GM12878 (cell line): ENCODE measurements around the gene APPBP2. TPM values are rescaled to one million over a fixed set of nuclear protein-coding genes. Genes with fewer than 3 reads are reported as not detected.

Experiments used
- ATAC-seq: fragments of 200-7000 bp; cut with Tn5 transposase; 3 replicates; pipeline ENCODE4 v1.9.1; 2020; ENCODE audit warnings: mild to moderate bottlenecking, moderate library complexity
- BruUV-seq: library from RNA; stranded (reverse); fragments of 400-500 nt; replicated peaks from 2 replicates; lab custom pipeline; 2021; lab: Mats Ljungman, UMichigan
- CTCF ChIA-PET: fragments of 300-600 bp; sonication (Branson Sonifier 250); formaldehyde crosslinking; extraction: SDS; loops from one replicate; lab custom pipeline; 2021; ENCODE audit warnings: inconsistent platforms; lab: Yijun Ruan, JAX
- POLR2A ChIA-PET: fragments of 350-600 bp; formaldehyde crosslinking; extraction: SDS; loops from one replicate; lab custom pipeline; 2021; ENCODE audit warnings: inconsistent platforms; lab: Charles Lee
- RAD21 ChIA-PET: fragments of 300-600 bp; sonication (Branson Sonifier 250); formaldehyde crosslinking; loops from one replicate; lab custom pipeline; 2023; ENCODE audit warnings: antibody characterized with exemption; ENCODE audit not compliant: unreplicated experiment; lab: Charles Lee
- SMC1A ChIA-PET: fragments of 300-600 bp; sonication (Branson Sonifier 250); formaldehyde crosslinking; loops from one replicate; lab custom pipeline; 2023; ENCODE audit not compliant: unreplicated experiment, uncharacterized antibody; lab: Charles Lee
- DNase-seq: peaks from one replicate; pipeline ENCODE4 v3.0.0-alpha.2; 2011; ENCODE audit warnings: low read depth, low spot score
- FAIRE-seq: peaks from 3 replicates; lab custom pipeline; 2011; peaks lifted over from hg19 to GRCh38; lab: Jason Lieb, UNC
- H2AFZ ChIP-seq: 2 replicates; pipeline ENCODE4 v1.6.0; 2011; ENCODE audit warnings: low read depth, low read length, control low read depth; ENCODE audit not compliant: control insufficient read depth
- H3K27ac ChIP-seq: 2 replicates; pipeline ENCODE4 v1.5.1; 2011; ENCODE audit warnings: control low read depth; ENCODE audit not compliant: control insufficient read depth, insufficient read depth
- H3K27me3 ChIP-seq, 2 experiments: replicated peaks in 1 of 2; 2 replicates each; pipeline versions ENCODE4 v1.6.0 to v1.6.1; 2011; ENCODE audit warnings: low read length in 1 of 2; ENCODE audit not compliant: control insufficient read depth in 2 of 2, insufficient read depth in 2 of 2
- H3K36me3 ChIP-seq, 2 experiments: 2 replicates each; pipeline ENCODE4 v1.5.1; 2011; ENCODE audit warnings: low read length in 1 of 2; ENCODE audit not compliant: control insufficient read depth in 2 of 2, insufficient read depth in 2 of 2
- H3K4me1 ChIP-seq: 2 replicates; pipeline ENCODE4 v1.6.1; 2011; ENCODE audit warnings: mild to moderate bottlenecking, low read length, moderate library complexity, mixed read lengths; ENCODE audit not compliant: control insufficient read depth, insufficient read depth
- H3K4me2 ChIP-seq: 2 replicates; pipeline ENCODE4 v1.6.0; 2011; ENCODE audit warnings: control low read depth; ENCODE audit not compliant: control insufficient read depth, insufficient read depth
- H3K4me3 ChIP-seq: fragments of 200-600 bp; sonication (generic); 2 replicates; pipeline ENCODE4 v1.5.1; 2016
- H3K79me2 ChIP-seq: 2 replicates; pipeline ENCODE4 v1.6.0; 2011; ENCODE audit warnings: low read length; ENCODE audit not compliant: control insufficient read depth, insufficient read depth
- H3K9ac ChIP-seq: 2 replicates; pipeline ENCODE4 v1.8.0; 2011; ENCODE audit warnings: low read length, control low read depth, mixed read lengths; ENCODE audit not compliant: control insufficient read depth, insufficient read depth
- H3K9me3 ChIP-seq: replicated peaks from 3 replicates; pipeline ENCODE4 v1.5.1; 2011; ENCODE audit warnings: mild to moderate bottlenecking, low read length; ENCODE audit not compliant: control insufficient read depth, insufficient read depth
- H4K20me1 ChIP-seq: 2 replicates; pipeline ENCODE4 v1.6.0; 2011; ENCODE audit not compliant: control insufficient read depth, insufficient read depth
- BMI1 ChIP-seq: fragments of 450-650 bp; IDR thresholded peaks from 2 replicates; pipeline ENCODE4 v1.6.1; 2016; ENCODE audit warnings: mild to moderate bottlenecking, moderate library complexity, borderline replicate concordance
- CHD1 ChIP-seq: IDR thresholded peaks from 2 replicates; pipeline ENCODE4 v1.6.1; 2012; ENCODE audit warnings: low read depth, low read length, improper control_type of control experiment
- DPF2 ChIP-seq: fragments of 450-650 bp; IDR thresholded peaks from 2 replicates; pipeline ENCODE4 v1.6.1; 2017; ENCODE audit warnings: mild to moderate bottlenecking
- HDAC6 ChIP-seq: fragments of 200-600 bp; sonication (generic); IDR thresholded peaks from one replicate; pipeline ENCODE4 v1.8.0; 2017; ENCODE audit warnings: antibody characterized with exemption; ENCODE audit not compliant: unreplicated experiment
- HDGF ChIP-seq: fragments of 450-650 bp; IDR thresholded peaks from 2 replicates; pipeline ENCODE4 v1.6.1; 2016; ENCODE audit warnings: antibody characterized with exemption
- JUND ChIP-seq: IDR thresholded peaks from 2 replicates; pipeline ENCODE4 v1.6.1; 2012; ENCODE audit warnings: low read depth, mild to moderate bottlenecking, low read length, improper control_type of control experiment, moderate library complexity
- MEF2B ChIP-seq: fragments of 450-650 bp; IDR thresholded peaks from 2 replicates; pipeline ENCODE4 v1.6.1; 2018; ENCODE audit warnings: mild to moderate bottlenecking, moderate library complexity; ENCODE audit not compliant: partially characterized antibody, poor library complexity, severe bottlenecking
- MXI1 ChIP-seq: fragments of 150-350 bp; IDR thresholded peaks from 2 replicates; pipeline ENCODE4 v1.6.1; 2011; ENCODE audit warnings: low read depth, mild to moderate bottlenecking, inconsistent platforms, low read length, improper control_type of control experiment
- NFIC ChIP-seq: IDR thresholded peaks from 2 replicates; pipeline ENCODE4 v1.6.1; 2012; ENCODE audit warnings: low read depth, mild to moderate bottlenecking, inconsistent platforms, low read length, moderate library complexity
- RUNX3 ChIP-seq: IDR thresholded peaks from 2 replicates; pipeline ENCODE4 v1.6.1; 2012; ENCODE audit warnings: low read length, inconsistent platforms
- SMARCA5 ChIP-seq: fragments of 450-650 bp; IDR thresholded peaks from 2 replicates; pipeline ENCODE4 v1.6.1; 2017; ENCODE audit warnings: mild to moderate bottlenecking
- SREBF2 ChIP-seq: IDR thresholded peaks from 2 replicates; pipeline ENCODE4 v1.6.1; 2012; ENCODE audit warnings: mild to moderate bottlenecking, low read length
- SUPT20H ChIP-seq: IDR thresholded peaks from 2 replicates; pipeline ENCODE4 v1.6.1; 2011; ENCODE audit warnings: low read depth, mild to moderate bottlenecking, low read length, moderate library complexity, borderline replicate concordance; ENCODE audit not compliant: control insufficient read depth
- TARDBP ChIP-seq: IDR thresholded peaks from 2 replicates; pipeline ENCODE4 v1.6.1; 2016; ENCODE audit warnings: borderline replicate concordance
- WGBS: methylation state at CpG from one replicate; pipeline ENCODE4 v1.1.6; 2016; ENCODE audit warnings: low lambda C conversion rate; ENCODE audit not compliant: insufficient replicate concordance, insufficient coverage; ENCODE audit errors: missing lambda C conversion rate; 5-methylcytosine and 5-hydroxymethylcytosine counted together
- in situ Hi-C: fragments of 300-500 bp; cut with MboI; formaldehyde crosslinking; loops from 9 replicates; pipeline ENCODE4 v1.14.3; 2018; ENCODE audit warnings: mixed read lengths
- intact Hi-C: fragments of 100-400 bp; cut with micrococcal nuclease; formaldehyde crosslinking; loops from one replicate; pipeline ENCODE4 v1.14.2; 2022; ENCODE audit not compliant: unreplicated experiment
- polyA plus RNA-seq, 11 experiments: library from polyadenylated mRNA; depleted of rRNA in 4 of 11; unstranded in 6 of 11; stranded (reverse) in 5 of 11; fragments of >200 nt; fragmentation: Nextera tagmentation in 4 of 11; fragmentation: Illumina TruSeq in 1 of 11; extraction: Ambion mirVana in 4 of 11; extraction: Trizol in 1 of 11; gene quantifications; 1 replicate in 1 of 11; 2 replicates in 10 of 11; pipeline versions ENCODE4 v1.2.1 to v1.2.3, GENCODE V29; 2011 to 2016; ENCODE audit warnings: inconsistent platforms in 2 of 11, missing spikeins in 2 of 11, low read depth in 1 of 11
- total RNA-seq, 4 experiments: library from RNA; depleted of rRNA in 3 of 4; stranded (reverse); fragments of >200 nt in 3 of 4; fragmentation: Illumina TruSeq in 1 of 4; extraction: Trizol in 1 of 4; gene quantifications; 2 replicates each; pipeline versions ENCODE4 v1.2.1 to v1.2.3, GENCODE V29; 2013 to 2021
- TF ChIP-seq, protein P1 (sequence below): fragments of 450-650 bp; IDR thresholded peaks from 2 replicates; pipeline ENCODE4 v1.6.1; 2017; ENCODE audit warnings: mild to moderate bottlenecking, moderate library complexity
- TF ChIP-seq, protein P2 (sequence below): fragments of 450-650 bp; IDR thresholded peaks from 2 replicates; pipeline ENCODE4 v1.6.1; 2017; ENCODE audit warnings: borderline replicate concordance

Gene APPBP2
- total and polyA plus RNA-seq, 10 of the 15 experiments (the other 5 are each of a cell fraction or from before 2014, with no cell fraction given), result 4.3 to 30.8 (median 13.1) TPM

DNA sequence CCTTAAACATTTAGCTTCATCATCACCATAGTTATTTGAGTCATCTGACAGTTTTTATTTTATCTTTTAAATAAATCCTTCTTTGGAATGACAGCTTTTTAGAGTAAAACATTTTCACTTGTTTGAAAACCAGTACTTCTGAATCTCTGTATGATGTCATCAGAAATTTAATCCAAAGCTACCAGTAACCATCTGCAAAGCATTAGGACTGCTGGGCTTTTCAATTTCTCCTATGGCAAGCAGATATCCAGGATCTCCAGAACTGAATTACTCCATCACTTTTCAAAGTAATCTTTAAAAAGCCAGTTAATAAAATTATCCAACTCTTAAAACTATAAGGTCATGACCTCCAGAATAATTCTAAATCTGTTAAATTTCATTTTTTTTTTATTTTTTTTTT lies 52.3 kb downstream of the APPBP2 start (continued):
- TF ChIP-seq, protein P1, sequence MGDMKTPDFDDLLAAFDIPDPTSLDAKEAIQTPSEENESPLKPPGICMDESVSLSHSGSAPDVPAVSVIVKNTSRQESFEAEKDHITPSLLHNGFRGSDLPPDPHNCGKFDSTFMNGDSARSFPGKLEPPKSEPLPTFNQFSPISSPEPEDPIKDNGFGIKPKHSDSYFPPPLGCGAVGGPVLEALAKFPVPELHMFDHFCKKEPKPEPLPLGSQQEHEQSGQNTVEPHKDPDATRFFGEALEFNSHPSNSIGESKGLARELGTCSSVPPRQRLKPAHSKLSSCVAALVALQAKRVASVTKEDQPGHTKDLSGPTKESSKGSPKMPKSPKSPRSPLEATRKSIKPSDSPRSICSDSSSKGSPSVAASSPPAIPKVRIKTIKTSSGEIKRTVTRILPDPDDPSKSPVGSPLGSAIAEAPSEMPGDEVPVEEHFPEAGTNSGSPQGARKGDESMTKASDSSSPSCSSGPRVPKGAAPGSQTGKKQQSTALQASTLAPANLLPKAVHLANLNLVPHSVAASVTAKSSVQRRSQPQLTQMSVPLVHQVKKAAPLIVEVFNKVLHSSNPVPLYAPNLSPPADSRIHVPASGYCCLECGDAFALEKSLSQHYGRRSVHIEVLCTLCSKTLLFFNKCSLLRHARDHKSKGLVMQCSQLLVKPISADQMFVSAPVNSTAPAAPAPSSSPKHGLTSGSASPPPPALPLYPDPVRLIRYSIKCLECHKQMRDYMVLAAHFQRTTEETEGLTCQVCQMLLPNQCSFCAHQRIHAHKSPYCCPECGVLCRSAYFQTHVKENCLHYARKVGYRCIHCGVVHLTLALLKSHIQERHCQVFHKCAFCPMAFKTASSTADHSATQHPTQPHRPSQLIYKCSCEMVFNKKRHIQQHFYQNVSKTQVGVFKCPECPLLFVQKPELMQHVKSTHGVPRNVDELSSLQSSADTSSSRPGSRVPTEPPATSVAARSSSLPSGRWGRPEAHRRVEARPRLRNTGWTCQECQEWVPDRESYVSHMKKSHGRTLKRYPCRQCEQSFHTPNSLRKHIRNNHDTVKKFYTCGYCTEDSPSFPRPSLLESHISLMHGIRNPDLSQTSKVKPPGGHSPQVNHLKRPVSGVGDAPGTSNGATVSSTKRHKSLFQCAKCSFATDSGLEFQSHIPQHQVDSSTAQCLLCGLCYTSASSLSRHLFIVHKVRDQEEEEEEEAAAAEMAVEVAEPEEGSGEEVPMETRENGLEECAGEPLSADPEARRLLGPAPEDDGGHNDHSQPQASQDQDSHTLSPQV, result no peak
- no peak for TF ChIP-seq BMI1
- no peak for TF ChIP-seq SUPT20H

DNA sequence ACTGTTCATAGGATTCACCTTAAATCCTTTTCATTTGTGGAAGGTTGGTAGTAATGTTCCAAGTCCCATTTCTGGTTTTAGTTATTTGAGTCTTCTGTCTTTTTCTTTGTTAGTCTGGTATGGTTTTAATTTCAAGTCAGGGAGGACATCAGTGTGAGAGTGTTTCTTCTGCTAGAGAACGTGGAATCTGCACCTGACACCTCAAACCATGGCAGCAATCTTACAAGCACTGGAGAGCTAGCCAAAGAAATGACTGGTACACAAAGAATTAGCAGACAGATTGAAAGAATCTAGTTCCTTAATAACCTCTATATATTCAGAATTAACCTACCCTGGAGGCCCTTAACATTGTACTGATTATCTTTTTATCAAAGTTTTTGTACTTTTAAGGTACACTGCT lies 53.6 kb downstream of the APPBP2 start:
- Histone ChIP-seq H3K9ac (no peak overlapping the region), H3K4me3 (no peak overlapping the region), H3K27me3 (no peaks in the 10 kb centered on the region), H3K36me3 (no peaks in the 10 kb centered on the region), H4K20me1 (no peaks in the 10 kb centered on the region), H3K27ac (no peak overlapping the region), H2AFZ (no peak overlapping the region), H3K79me2 (no peaks in the 10 kb centered on the region), H3K4me2 (no peak overlapping the region), H3K9me3 (no peaks in the 10 kb centered on the region; the same call in none of the 3 replicates), H3K4me1 (peaks cover 6% of the 10 kb centered on the region; the same call in 1 of the 2 replicates)
- 94% methylated on average over 1 of the region's 1 CpG for WGBS
- intact Hi-C loops (no loop called here), in situ Hi-C loops (no loop called here)
- BruUV-seq, result no TSS peak
- FAIRE-seq, result no peak
- ChIA-PET CTCF (interaction anchor here (1.2 kb wide), 1 partner anchor 105 kb away, joined by 3 read pairs; no protein-coding TSS in a partner anchor), SMC1A (no interaction called here), POLR2A (no interaction called here), RAD21 (no interaction called here)
- ATAC-seq, result no peak
- no peak for TF ChIP-seq MEF2B
- no peak for TF ChIP-seq RUNX3
- no peak for TF ChIP-seq MXI1
- no peak for TF ChIP-seq TARDBP
- TF ChIP-seq, protein P2, sequence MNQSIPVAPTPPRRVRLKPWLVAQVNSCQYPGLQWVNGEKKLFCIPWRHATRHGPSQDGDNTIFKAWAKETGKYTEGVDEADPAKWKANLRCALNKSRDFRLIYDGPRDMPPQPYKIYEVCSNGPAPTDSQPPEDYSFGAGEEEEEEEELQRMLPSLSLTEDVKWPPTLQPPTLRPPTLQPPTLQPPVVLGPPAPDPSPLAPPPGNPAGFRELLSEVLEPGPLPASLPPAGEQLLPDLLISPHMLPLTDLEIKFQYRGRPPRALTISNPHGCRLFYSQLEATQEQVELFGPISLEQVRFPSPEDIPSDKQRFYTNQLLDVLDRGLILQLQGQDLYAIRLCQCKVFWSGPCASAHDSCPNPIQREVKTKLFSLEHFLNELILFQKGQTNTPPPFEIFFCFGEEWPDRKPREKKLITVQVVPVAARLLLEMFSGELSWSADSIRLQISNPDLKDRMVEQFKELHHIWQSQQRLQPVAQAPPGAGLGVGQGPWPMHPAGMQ, result no peak
- no peak for TF ChIP-seq SREBF2
- TF ChIP-seq HDGF, result no peak
- no peak for TF ChIP-seq NFIC
- TF ChIP-seq JUND, result no peak
- no peak for TF ChIP-seq HDAC6
- TF ChIP-seq DPF2, result no peak
- TF ChIP-seq SMARCA5, result no peak
- no peak for TF ChIP-seq CHD1
- no peak for DNase-seq
